GM23248 (cell line): ENCODE results near the gene NCAM2.

Experiments
- EZH2 ChIP-seq: fragments of 200-600 bp; sonication (generic); IDR thresholded peaks from 2 replicates; pipeline ENCODE4 v1.6.1; 2018; ENCODE audit warnings: antibody characterized with exemption, mild to moderate bottlenecking; ENCODE audit not compliant: insufficient read depth, poor library complexity, severe bottlenecking
- EZH2phosphoT487 ChIP-seq: fragments of 200-600 bp; sonication (generic); IDR thresholded peaks from 2 replicates; pipeline ENCODE4 v1.6.1; 2018; ENCODE audit warnings: antibody characterized with exemption, moderate library complexity, mild to moderate bottlenecking, low read depth; ENCODE audit not compliant: insufficient read depth

- TF ChIP-seq EZH2 (no peak), EZH2phosphoT487 (no peak)
Measured at GRCh38 chr21:21367583-21367982, 369.4 kb downstream of the NCAM2 start.
